HG03139 (cell line): Measurements from ENCODE around the gene ACP1.

Experiments
- ATAC-seq: cut with Tn5 transposase; IDR thresholded peaks from one replicate; pipeline ENCODE4 v1.9.1; 2021; ENCODE audit not compliant: unreplicated experiment

Gene ACP1

GRCh38 chr2:279956-280649 lies 15.4 kb downstream of the ACP1 start:
- ATAC-seq, result no peak

GRCh38 chr2:280650-281110 lies 15.9 kb downstream of the ACP1 start:
- no peak for ATAC-seq

GRCh38 chr2:281381-281780 lies 16.6 kb downstream of the ACP1 start:
- ATAC-seq, result no peak

GRCh38 chr2:282371-283263 lies 17.9 kb downstream of the ACP1 start:
- no peak for ATAC-seq

DNA sequence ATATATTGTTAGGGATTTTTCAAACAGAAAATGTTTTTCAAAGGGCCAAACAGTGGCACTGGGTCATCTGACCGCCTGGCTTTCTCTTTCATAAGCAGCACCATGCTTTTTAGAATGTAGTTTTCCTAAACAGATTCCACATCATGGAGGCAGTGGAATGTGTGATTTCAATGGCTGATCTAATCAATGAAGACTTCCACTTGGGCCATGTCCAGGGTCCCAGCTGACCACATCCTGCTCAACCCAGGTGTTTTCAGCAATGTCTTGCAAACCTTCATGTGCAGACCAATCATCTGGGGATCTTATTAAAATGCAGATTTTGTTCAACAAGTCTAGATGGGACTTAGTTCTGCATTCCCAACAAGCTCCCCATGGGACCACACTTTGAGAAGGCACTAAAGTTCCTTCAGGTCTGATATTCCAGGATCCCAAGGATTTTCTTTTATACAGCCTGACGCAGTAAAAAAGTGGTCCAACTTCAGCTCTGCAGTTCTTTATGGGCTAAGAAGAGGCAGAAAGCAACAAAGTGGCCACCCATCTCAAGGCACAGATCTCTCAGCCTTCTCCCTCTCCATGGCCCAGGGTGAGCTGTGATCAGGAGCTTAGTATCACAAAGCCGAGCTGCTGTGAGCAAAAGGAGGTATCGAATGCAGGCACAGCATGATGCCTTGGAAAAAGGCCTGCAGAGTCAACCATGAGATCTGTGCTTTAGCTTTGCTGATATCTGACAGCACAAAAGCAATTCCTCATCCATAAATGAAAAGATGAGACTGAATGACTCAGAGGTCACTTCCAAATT lies 19.4 kb downstream of the ACP1 start:
- no peak for ATAC-seq

DNA sequence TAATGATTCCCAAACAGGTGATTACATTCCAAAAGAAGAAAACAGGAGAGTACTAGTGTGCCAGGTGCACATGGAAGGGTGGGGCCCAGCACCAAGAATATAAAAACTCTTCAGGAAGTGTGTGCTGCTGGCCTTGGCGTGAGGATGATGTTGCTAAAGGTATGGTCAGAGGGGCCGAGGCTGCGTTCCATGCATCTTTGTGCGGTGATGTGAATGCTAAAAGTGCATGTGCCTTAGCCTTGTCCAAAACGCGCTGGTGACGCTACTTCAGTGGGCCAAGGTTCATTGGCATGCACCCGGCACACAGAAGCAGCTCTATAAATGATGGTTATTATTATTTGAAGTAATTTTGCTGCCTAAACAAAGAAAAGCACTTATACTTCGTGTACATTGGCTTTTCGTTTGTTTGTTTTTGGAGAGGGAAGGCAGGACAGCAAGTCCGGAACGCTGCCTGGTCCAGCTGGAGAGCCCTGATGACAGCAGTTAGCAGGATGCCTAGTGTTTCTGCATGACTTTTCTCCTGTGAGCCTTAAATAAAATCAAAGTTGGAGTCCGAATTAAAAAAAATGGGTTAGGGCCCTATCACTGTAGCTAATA lies 20.2 kb downstream of the ACP1 start:
- no peak for ATAC-seq

DNA sequence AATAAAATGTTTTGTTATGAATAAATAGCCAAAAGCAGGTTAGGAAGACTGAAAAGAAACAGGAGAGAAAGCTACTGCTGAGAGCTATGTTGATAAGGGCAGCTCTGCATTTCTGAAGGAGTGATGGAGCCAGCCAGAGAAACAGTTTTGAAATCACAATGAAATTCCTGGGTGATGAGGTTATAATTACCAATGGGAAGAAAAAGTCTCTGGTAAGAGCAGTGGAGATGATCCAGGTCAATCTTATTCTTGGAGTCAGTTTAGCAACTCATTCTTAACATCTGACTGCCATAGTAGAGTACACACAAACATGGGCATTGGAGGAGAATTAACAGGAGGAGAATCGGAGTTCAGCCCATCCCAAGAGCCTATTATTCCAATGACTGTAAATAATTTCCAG lies 20.8 kb downstream of the ACP1 start:
- no peak for ATAC-seq

DNA sequence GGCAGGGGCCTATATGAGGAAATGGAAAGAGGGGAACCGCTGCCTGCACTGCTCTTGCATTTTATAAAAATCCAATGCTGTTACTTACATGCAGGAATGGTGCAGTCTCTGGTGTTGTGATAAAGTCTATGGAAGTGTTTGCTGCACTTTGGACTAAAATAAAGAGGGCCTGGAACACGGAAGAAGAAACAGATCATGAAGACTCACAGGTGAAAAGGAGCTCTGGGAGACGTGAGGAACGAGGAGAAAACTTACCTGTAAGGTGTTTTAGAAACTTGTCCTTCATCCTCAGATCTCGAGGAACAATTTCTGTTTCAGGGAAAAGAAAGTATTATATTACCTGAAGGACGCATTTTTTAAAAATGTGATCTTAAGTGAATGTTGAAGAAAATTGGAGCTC lies 21.3 kb downstream of the ACP1 start:
- ATAC-seq, result no peak

GRCh38 chr2:286774-287392 lies 22.1 kb downstream of the ACP1 start:
- no peak for ATAC-seq

- no peak for ATAC-seq
Observed at GRCh38 chr2:287471-287885, 22.7 kb downstream of the ACP1 start.

- no peak for ATAC-seq
Observed at GRCh38 chr2:287911-288757, 23.4 kb downstream of the ACP1 start, which contains the start of gene ALKAL2. Gene ALKAL2 (minus strand): TSS chr2:288091. CDS start chr2:287835, 256 bp downstream.

DNA sequence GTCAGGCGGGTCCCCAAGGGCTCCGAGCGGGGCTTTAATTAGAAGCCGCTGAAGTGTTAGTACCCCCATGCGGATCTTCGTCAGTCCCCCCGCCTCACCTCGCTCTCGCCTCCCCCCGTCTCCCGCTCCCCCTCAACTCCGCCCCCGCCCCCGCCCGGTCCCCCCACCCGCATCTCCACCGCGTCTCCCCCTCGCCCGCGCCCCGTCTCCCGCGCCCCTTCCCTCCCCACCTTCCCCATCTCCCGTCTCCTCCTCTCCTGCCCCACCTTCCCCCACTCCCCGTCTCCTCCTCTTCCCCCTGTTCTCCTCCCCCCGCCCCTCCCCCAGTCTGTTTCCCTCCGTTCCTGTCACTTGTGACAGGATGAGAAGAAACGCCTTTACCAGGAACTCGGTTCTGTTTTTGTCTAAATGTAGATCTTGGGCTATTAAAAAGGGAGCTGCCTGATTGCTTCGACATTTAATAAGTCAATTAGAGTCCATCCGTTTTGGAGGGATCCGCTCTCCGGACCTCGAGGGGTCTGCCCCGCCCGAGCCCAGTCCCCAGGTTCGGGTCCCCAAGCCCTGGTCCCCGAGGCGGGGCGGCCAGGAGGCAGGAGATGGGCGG lies 24.1 kb downstream of the ACP1 start:
- ATAC-seq, result no peak

- ATAC-seq, result no peak
Observed at GRCh38 chr2:289362-290089, 24.8 kb downstream of the ACP1 start.

- ATAC-seq, result no peak
Observed at GRCh38 chr2:290090-290722, 25.5 kb downstream of the ACP1 start.

- ATAC-seq, result no peak
Observed at GRCh38 chr2:295090-295489, 30.3 kb downstream of the ACP1 start.

DNA sequence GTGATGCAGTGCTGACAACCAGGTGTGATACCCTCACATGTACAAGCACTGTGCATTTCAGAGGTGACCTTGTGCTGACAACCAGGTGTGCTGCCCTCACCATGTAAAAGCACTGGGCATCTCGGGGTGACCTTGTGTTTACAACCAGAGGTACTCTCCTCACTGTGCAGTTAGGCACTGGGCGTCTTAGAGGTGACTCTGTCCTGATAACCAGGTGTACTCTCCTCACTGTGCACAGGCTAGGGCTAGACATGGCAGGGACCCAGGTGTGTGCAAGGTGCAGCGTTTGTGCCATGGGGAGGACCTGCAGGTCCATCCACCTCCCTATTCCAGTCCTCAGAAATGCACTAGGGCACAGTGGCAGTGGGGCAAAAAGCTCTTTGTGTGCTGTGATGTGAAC lies 31.6 kb downstream of the ACP1 start:
- no peak for ATAC-seq

GRCh38 chr2:305366-305765 lies 40.6 kb downstream of the ACP1 start:
- ATAC-seq, result no peak
